ENCODE measurements around the gene TRIM9.
A peak's percentile ranks its signal among the peaks of the same experiment; 100 is the strongest.
"Not testable (repeated sequence)": the region's sequence is repeated elsewhere in the genome, so short reads cannot be mapped to it uniquely, and the experiment has no call there.

Gene TRIM9

GRCh38 chr14:50955373-50956043, 139.4 kb downstream of the TRIM9 start:
- DNase-seq, result peak; percentile 21 to 23

DNA sequence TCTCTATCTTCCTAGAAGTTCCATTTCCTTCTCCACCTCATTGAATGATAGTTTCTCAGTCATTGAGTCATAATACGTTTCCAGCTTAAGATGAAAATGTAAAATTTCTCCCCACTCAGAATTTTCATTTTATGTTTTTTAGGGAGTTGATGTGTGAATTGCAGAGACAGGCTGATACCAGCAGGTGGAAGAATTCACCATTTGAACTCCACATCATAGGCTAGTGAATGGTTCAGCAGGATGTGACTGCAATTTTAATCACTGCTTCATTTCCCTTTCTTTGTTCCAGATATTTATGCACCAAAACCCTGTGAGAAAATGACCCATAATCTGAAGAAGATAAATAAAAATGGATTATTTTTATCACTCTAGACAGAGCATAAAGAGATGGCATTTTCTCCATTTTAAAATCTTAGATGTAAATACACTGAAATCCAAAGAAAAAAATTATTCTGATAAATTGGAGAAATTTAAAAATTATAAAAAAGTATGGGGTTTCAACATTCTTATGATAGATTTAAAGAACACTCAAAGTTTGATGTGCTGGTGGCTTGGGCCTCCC, 140.0 kb downstream of the TRIM9 start:
- no peak for DNase-seq

DNA sequence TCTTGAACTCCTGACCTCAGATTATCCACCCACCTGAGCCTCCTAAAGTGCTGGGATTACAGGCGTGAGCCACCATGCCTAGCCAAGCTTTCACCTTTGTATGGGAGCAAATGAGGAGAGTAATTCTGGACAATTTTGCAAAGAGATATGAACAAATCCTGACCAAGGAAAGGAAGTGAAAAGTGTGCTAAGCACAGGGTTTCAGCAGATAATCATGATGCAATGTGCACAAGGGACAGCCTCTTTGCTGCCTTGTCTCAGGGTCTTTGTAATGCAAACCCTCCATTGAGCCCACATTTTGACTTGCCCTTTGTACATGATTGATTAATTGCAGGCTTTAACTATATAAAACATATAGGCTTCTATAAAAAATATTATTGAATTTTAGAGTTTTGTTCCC, 141.4 kb downstream of the TRIM9 start:
- no peak for DNase-seq

DNA sequence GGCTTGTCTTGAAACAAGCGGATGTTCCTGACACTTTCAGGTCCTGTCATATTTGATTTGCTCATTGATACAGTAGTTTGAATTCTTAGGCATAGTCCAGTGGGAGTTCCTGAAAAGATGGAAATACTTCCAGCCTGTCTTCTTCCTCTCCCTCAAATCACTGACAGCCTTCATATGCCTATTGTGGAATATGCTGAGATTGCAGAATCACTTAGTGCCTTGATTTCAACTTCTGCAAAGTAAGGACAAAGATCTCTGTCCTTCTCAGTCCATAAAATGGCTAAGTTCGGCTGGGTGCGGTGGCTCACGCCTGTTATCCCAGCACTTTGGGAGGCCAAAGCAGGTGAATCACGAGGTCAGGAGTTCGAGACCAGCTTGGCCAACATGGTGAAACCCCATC, 143.9 kb downstream of the TRIM9 start:
- no peak for DNase-seq

DNA sequence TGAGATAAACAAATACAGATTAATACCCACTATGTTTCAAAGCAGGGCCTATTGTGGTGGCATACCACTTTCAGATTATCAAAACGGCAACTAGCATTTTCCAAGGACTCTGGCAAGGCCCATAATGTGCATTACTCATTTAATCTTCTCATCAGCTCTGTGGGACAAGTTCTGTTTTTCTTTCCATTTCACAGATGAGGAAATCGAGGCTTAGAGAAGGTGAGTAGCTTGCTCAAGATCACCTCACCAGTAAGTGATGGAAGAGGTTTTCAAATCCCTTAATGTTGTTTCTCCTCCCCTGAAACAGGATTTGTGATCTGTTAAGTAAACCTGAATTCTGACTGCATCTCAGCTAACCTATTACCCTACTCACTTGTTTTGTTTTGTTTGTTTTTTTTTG, 146.7 kb downstream of the TRIM9 start:
- no peak for DNase-seq

DNA sequence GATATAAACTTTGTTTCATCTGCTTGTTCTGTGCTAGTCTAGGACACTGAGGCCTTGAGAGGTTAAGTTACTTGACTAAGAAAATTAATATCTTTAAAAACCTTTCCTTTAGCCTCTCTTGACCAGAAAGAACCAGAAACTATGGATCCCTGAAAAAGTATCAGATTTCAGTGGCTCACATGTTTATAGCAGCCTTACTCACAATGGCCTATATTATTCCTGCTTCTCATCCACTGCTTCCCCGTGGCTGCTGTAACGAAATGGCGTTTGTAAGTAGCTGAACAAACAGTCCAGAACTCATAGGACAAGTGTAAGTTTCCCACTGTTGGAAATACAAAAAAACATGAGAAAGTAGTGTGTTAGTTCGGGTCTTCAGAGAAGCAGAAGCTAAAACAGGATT, 147.5 kb downstream of the TRIM9 start:
- DNase-seq, result no peak

DNA sequence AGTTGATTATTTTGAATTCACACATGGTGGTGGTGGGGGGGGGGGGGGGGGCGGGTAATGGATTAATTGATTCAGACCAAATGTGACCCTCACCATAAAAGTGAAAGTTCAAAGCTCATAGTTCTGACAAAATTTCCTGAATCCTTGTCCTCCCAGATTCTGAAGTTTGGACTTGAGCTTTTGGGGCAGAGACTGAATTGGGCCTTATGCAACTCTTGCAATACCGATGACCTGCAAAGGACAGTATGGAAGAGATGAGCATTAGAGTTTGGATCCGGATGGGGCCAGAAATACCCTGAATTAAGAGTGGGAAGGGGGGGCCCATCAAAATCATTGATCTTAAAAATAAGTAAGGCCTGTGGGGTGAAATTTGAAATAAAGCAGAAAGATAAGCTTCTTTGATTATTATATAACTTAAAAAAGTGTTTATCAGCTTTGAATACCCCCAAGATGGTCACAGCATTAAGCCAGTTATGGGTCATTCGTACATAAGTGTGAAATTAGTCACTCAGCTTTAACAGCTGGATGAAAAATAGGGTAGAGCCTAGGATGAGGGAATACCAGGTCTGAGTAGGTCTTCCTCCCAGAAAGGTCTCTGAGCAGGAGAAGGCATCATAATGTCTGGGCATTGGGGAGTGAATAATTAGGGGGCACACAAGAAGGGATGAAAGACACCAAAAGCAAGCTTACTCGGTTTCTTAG, 148.5 kb downstream of the TRIM9 start:
- no peak for DNase-seq

GRCh38 chr14:50944647-50945413, 150.1 kb downstream of the TRIM9 start:
- no peak for DNase-seq

GRCh38 chr14:50943943-50944646, 150.8 kb downstream of the TRIM9 start, which contains the start of gene PYGL:
PYGL (minus strand) TSS chr14:50944483; CDS start chr14:50944403, 80 bp downstream.
- peak; percentile 10 to 21 for DNase-seq

- no peak for DNase-seq
Observed at GRCh38 chr14:50943261-50943942, 151.5 kb downstream of the TRIM9 start.

GRCh38 chr14:50941638-50942037, 153.3 kb downstream of the TRIM9 start:
- not testable (repeated sequence) for DNase-seq

DNA sequence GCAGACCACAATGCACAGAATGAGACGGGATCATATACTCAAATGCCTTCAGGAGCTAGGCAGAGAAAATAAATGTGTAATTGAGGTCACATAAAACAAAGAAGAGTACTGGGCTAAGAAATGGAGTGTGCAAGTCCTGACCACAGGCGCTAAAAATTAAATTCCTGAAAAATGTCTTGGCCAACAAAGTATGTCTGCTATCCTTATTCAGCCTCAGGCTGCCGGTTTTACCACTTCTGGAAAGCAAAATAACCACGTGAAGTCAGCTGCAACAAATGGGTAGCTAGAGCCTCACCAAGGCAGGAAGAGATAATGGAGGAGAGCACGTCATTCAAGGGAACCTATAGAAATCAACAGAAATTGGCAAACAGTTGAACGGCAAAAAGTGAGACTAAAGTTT, 153.8 kb downstream of the TRIM9 start:
- DNase-seq, result no peak

DNA sequence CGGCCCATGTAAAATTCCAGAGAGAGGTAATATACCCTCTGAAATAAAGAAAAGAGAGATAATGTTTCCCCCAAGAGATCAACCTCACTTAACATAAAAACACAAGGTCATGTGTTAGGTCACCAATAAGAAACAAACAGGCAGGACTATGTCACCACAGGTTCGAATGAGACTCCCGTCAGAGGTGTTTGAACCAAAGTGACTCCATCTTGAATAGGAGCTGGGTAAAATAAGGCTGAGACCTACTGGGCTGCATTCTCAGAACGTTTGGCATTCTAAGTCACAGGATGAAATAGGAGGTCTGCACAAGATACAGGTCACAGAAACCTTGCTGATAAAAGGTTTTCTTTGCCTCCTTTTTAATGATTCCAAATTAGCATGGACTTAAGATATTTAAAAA, 157.1 kb downstream of the TRIM9 start:
- DNase-seq, result no peak

DNA sequence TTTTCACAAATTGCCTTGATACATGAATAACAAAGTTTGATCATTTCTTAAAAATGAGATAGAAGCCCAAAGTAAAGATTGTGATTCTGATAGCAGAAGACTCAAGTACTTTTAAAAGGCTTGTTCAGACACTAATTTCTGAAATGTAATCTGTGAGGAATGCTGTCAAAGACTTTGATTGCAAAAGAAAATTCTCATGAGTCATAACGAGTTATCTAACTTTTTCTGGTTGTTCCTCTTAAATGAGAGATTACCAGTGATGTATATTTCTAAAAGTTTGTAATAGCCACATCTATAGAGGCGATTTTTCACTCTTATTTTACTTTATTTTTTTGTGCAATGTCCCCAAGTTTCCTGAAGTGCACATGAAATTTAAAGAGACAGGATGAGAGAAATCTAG, 157.6 kb downstream of the TRIM9 start:
- no peak for DNase-seq

DNA sequence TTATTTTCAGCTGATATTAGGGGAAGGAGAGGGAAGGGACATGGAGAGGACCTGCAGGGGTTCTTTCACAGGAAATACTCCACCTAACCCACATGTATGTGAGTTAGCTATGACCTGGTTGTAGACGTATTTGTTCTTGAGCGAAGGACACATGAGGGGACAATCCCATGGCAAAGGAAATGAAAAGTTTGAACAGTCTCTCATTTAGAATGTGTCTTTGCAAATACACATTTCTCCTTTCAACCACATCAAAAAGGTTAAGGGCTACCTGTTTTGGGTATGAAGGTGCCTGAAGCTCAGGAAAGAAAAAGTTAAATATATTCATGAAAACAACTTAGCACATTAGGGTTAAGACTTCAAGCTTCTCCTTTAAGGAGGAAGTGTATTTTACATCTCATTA, 158.0 kb downstream of the TRIM9 start:
- DNase-seq, result no peak

DNA sequence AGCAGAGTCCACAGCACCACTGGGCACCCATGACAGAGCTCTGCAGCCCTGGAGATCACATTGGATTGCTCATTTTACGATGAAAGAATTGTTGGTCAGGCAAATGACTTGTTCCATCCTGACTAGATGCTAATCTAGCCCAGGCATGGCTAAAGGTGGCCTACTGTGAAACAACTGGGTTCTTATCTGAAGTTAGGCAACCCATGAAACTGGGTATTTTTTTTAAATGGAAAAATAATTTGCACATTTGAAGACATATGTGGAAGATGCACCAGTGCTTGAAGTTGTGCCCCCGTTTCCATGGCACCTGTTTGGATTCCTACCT, 158.9 kb downstream of the TRIM9 start:
- DNase-seq, result no peak

DNA sequence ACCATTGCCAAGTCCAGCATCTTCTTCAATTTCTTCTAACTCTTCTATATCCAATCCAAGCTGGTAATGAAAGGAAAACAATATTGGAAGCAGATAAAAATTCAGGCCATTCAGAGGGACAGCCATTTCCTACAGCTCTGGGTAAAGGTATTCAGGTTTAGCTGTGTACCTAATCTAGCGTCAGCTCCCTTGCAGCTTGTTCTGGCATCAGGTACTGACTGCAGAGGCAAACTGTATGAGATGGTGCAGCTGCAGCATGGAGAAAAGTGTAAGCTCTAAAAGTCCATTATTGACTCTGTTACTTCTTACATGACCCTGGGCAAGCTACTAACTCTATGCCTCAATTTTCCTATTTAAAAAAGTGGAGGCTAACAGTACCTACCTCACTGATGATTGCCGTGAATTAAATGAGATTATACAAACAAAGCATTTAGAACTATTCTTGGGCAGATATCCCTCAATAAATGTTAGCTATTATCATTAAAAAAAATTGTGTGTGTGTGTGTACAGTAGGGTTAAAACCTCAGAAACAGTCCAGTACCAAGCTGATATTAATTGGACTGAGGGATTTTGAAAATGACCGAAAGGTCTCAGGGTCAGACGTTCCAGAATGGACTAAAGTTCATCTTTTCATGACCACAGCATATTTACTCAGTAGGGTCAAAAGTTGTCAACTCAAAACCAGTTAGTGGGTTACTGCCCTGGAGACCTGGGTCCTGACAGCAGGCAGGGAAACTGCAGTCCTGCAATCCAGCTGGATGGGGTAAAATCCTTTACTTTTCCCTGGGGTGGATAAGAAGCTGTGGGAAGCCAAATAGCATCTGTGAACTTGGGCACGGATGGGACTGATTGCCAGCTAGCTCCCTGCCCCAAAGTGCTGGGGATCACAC, 159.5 kb downstream of the TRIM9 start:
- no peak for DNase-seq

- no peak for DNase-seq
Observed at GRCh38 chr14:50932592-50933495, 162.1 kb downstream of the TRIM9 start.

DNA sequence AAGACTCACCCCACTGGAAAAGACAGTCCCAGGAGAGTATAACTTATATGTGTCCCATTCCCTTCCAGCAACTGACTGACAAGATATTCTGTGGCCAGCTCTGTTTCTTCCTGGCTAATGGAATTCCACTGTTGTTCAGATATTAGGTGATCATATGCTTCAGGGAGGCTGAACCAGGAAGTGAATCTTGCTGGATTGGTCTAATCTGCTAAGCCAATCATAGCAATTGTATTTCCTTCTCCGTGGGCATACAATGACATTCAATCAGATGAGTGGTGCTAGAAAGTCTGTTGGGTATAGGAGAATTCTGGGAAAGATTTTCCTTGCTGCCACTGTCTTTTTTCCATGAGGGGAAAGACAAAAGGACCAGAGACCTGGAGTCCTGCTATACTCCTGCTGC, 162.7 kb downstream of the TRIM9 start:
- DNase-seq, result no peak

- no peak for DNase-seq
Observed at GRCh38 chr14:50931559-50931958, 163.3 kb downstream of the TRIM9 start.

Measured in stimulated activated CD4-positive, alpha-beta T cell treated with anti-CD3 and anti-CD28 coated beads, Interleukin-2, amount 100 ng/mL, for 48 hours (primary cell).